T-helper 22 cell (primary cell): Measurements from ENCODE around the gene DUSP15.
"Not testable (repeated sequence)": the region's sequence is repeated elsewhere in the genome, so short reads cannot be mapped to it uniquely, and the experiment has no call there.

Experiments used
- DNase-seq: peaks from one replicate; pipeline ENCODE4 v3.0.0-alpha.2; 2020; ENCODE audit warnings: low read depth

The DUSP15 gene

GRCh38 chr20:31869942-31870725, at the start of gene DUSP15, which contains the start of gene TTLL9:
DUSP15 (minus strand) TSS chr20:31870527; CDS start chr20:31870337, 190 bp downstream.
TTLL9 (plus strand) TSS chr20:31870634; CDS start chr20:31871127, 493 bp downstream.
- DNase-seq = no peak

GRCh38 chr20:31919410-31920155, 49.3 kb upstream of the DUSP15 start:
- DNase-seq = no peak

GRCh38 chr20:31918466-31919105, 48.3 kb upstream of the DUSP15 start:
- no peak for DNase-seq

- DNase-seq = not testable (repeated sequence)
Measured at GRCh38 chr20:31917962-31918412, 47.7 kb upstream of the DUSP15 start.

- DNase-seq = no peak
Measured at GRCh38 chr20:31916708-31917107, 46.4 kb upstream of the DUSP15 start.

GRCh38 chr20:31915491-31916280, 45.4 kb upstream of the DUSP15 start:
- no peak for DNase-seq

GRCh38 chr20:31914170-31914569, 43.8 kb upstream of the DUSP15 start:
- no peak for DNase-seq

- no peak for DNase-seq
Measured at GRCh38 chr20:31913431-31914157, 43.3 kb upstream of the DUSP15 start.

- no peak for DNase-seq
Measured at GRCh38 chr20:31910071-31910803, 39.9 kb upstream of the DUSP15 start.

- DNase-seq = no peak
Measured at GRCh38 chr20:31909253-31910070, 39.1 kb upstream of the DUSP15 start.

- no peak for DNase-seq
Measured at GRCh38 chr20:31908424-31908823, 38.1 kb upstream of the DUSP15 start.

- DNase-seq = no peak
Measured at GRCh38 chr20:31908016-31908415, 37.7 kb upstream of the DUSP15 start.

GRCh38 chr20:31907046-31907445, 36.7 kb upstream of the DUSP15 start:
- DNase-seq = no peak

- DNase-seq = no peak
Measured at GRCh38 chr20:31906001-31906400, 35.7 kb upstream of the DUSP15 start.

GRCh38 chr20:31903627-31904386, 33.5 kb upstream of the DUSP15 start:
- DNase-seq = no peak

GRCh38 chr20:31901615-31902014, 31.3 kb upstream of the DUSP15 start:
- DNase-seq = no peak

- DNase-seq = no peak
Measured at GRCh38 chr20:31897541-31897940, 27.2 kb upstream of the DUSP15 start.

- DNase-seq = no peak
Measured at GRCh38 chr20:31896049-31896448, 25.7 kb upstream of the DUSP15 start.
